H1 (cell line): ENCODE measurements around the gene ZNF202. TPM values are rescaled to one million over a fixed set of nuclear protein-coding genes. Genes with fewer than 3 reads are reported as not detected.

Source experiments
- CTCF ChIA-PET: fragments of 300-600 bp; sonication (Branson Sonifier 250); formaldehyde crosslinking; loops from one replicate; lab custom pipeline; 2021; ENCODE audit not compliant: partially characterized antibody; lab: Charles Lee
- POLR2A ChIA-PET: fragments of 300-600 bp; sonication (Branson Sonifier 250); formaldehyde crosslinking; loops from one replicate; lab custom pipeline; 2021; ENCODE audit warnings: inconsistent platforms; ENCODE audit not compliant: partially characterized antibody; lab: Charles Lee
- DNase-seq, 2 experiments: peaks; one replicate each; pipeline versions ENCODE4 v3.0.0 to v3.0.0-alpha.2; 2010 to 2022; ENCODE audit warnings: low spot score in 2 of 2, low read depth in 1 of 2, mixed read lengths in 1 of 2
- FAIRE-seq: peaks from 2 replicates; lab custom pipeline; 2011; peaks lifted over from hg19 to GRCh38; lab: Jason Lieb, UNC
- H2AFZ ChIP-seq: 2 replicates; pipeline ENCODE4 v1.8.1; 2012; ENCODE audit warnings: low read length, inconsistent platforms
- H2AK5ac ChIP-seq: 2 replicates; pipeline ENCODE4 v1.6.1; 2013; ENCODE audit warnings: low read depth, low read length
- H2BK120ac ChIP-seq: replicated peaks from 2 replicates; pipeline ENCODE3; 2013; ENCODE audit warnings: low read depth, low read length, inconsistent platforms
- H2BK12ac ChIP-seq: 2 replicates; pipeline ENCODE4 v1.6.1; 2013; ENCODE audit warnings: low read depth, low read length
- H2BK15ac ChIP-seq: 2 replicates; pipeline ENCODE4 v1.6.1; 2013; ENCODE audit warnings: low read length
- H2BK20ac ChIP-seq: 2 replicates; pipeline ENCODE4 v1.6.1; 2013; ENCODE audit warnings: low read length
- H2BK5ac ChIP-seq: 2 replicates; pipeline ENCODE4 v1.6.1; 2013; ENCODE audit warnings: low read depth, low read length
- H3K14ac ChIP-seq: 2 replicates; pipeline ENCODE4 v1.6.1; 2013; ENCODE audit warnings: inconsistent platforms; ENCODE audit not compliant: insufficient read length
- H3K18ac ChIP-seq: 2 replicates; pipeline ENCODE4 v1.6.1; 2013; ENCODE audit warnings: low read length; ENCODE audit errors: extremely low read depth
- H3K23ac ChIP-seq: 2 replicates; pipeline ENCODE4 v1.6.1; 2013; ENCODE audit warnings: inconsistent platforms; ENCODE audit not compliant: insufficient read length
- H3K23me2 ChIP-seq: 2 replicates; pipeline ENCODE4 v1.6.1; 2013; ENCODE audit warnings: low read depth, low read length
- H3K27ac ChIP-seq: 2 replicates; pipeline ENCODE4 v1.6.1; 2011; ENCODE audit warnings: low read depth, low read length, inconsistent platforms
- H3K27me3 ChIP-seq, 4 experiments: replicated peaks in 1 of 4; 1 replicate in 1 of 4; 2 replicates in 3 of 4; pipeline versions ENCODE4 v1.6.1 to v1.8.1; 2011 to 2013; ENCODE audit warnings: low read length in 3 of 4, mild to moderate bottlenecking in 3 of 4, inconsistent platforms in 2 of 4, mixed read lengths in 2 of 4, moderate library complexity in 1 of 4; ENCODE audit not compliant: control insufficient read depth in 3 of 4, insufficient read depth in 3 of 4; ENCODE audit errors: extremely low read depth in 1 of 4
- H3K36me3 ChIP-seq, 4 experiments: 2 replicates each; pipeline versions ENCODE4 v1.6.1 to v1.8.1; 2011 to 2013; ENCODE audit warnings: mild to moderate bottlenecking in 4 of 4, low read length in 3 of 4, moderate library complexity in 2 of 4, control low read depth in 1 of 4, inconsistent platforms in 1 of 4; ENCODE audit not compliant: insufficient read depth in 4 of 4, control insufficient read depth in 2 of 4
- H3K4ac ChIP-seq: replicated peaks from 2 replicates; pipeline ENCODE3; 2013; ENCODE audit warnings: low read length, low read depth, mixed read lengths, inconsistent platforms; ENCODE audit not compliant: insufficient read length
- H3K4me1 ChIP-seq, 4 experiments: replicated peaks in 1 of 4; 1 replicate in 1 of 4; 2 replicates in 3 of 4; pipeline versions ENCODE4 v1.6.1 to v1.8.1; 2011 to 2013; ENCODE audit warnings: low read length in 3 of 4, inconsistent platforms in 2 of 4, mixed read lengths in 1 of 4; ENCODE audit not compliant: insufficient read depth in 4 of 4, control insufficient read depth in 3 of 4
- H3K4me2 ChIP-seq, 2 experiments: 2 replicates each; pipeline versions ENCODE4 v1.6.1 to v1.8.1; 2011 to 2013; ENCODE audit warnings: low read depth in 2 of 2, low read length in 2 of 2, control low read depth in 1 of 2, inconsistent platforms in 1 of 2, mild to moderate bottlenecking in 1 of 2; ENCODE audit not compliant: insufficient read depth in 1 of 2
- H3K4me3 ChIP-seq, 4 experiments: fragments of 200-600, 300-600 bp in 1 of 4; sonication (generic), shearing (Covaris generic), sonication (Bioruptor Twin) in 1 of 4; 2 replicates each; pipeline versions ENCODE4 v1.5.1 to v1.8.1; 2011 to 2016; ENCODE audit warnings: low read length in 4 of 4, low read depth in 3 of 4, control low read depth in 2 of 4, inconsistent platforms in 2 of 4, mild to moderate bottlenecking in 2 of 4, mixed read lengths in 1 of 4, moderate library complexity in 1 of 4; ENCODE audit not compliant: insufficient read depth in 2 of 4; ENCODE audit errors: extremely low read depth in 1 of 4
- H3K56ac ChIP-seq: replicated peaks from 2 replicates; pipeline ENCODE3; 2013; ENCODE audit warnings: low read depth, mild to moderate bottlenecking, mixed read lengths, low read length, inconsistent platforms; ENCODE audit not compliant: insufficient read length
- H3K79me1 ChIP-seq: 2 replicates; pipeline ENCODE4 v1.6.1; 2013; ENCODE audit warnings: low read depth, low read length, control low read depth
- H3K79me2 ChIP-seq, 2 experiments: 2 replicates each; pipeline versions ENCODE4 v1.6.1 to v1.8.1; 2012 to 2013; ENCODE audit warnings: low read length in 2 of 2, mild to moderate bottlenecking in 2 of 2, inconsistent platforms in 1 of 2; ENCODE audit not compliant: insufficient read depth in 2 of 2, control insufficient read depth in 1 of 2
- H3K9ac ChIP-seq, 4 experiments: replicated peaks in 1 of 4; 1 replicate in 1 of 4; 2 replicates in 3 of 4; pipeline versions ENCODE4 v1.6.1 to v1.8.1; 2011 to 2013; ENCODE audit warnings: low read depth in 3 of 4, low read length in 3 of 4, control low read depth in 2 of 4, mild to moderate bottlenecking in 2 of 4, moderate library complexity in 2 of 4, inconsistent platforms in 1 of 4; ENCODE audit errors: extremely low read depth in 1 of 4
- H3K9me3 ChIP-seq, 2 experiments: 2 replicates each; pipeline versions ENCODE4 v1.6.1 to v1.8.1; 2012 to 2013; ENCODE audit warnings: mild to moderate bottlenecking in 2 of 2, moderate library complexity in 2 of 2, control low read depth in 1 of 2, inconsistent platforms in 1 of 2, low read depth in 1 of 2, low read length in 1 of 2, mixed read lengths in 1 of 2; ENCODE audit not compliant: insufficient read depth in 2 of 2
- H4K20me1 ChIP-seq, 2 experiments: replicated peaks in 1 of 2; 2 replicates each; pipeline versions ENCODE3 to v1.8.1; 2011 to 2013; ENCODE audit warnings: inconsistent platforms in 2 of 2, low read length in 2 of 2, mild to moderate bottlenecking in 1 of 2; ENCODE audit not compliant: insufficient read depth in 2 of 2, control insufficient read depth in 1 of 2
- H4K5ac ChIP-seq: 2 replicates; pipeline ENCODE4 v1.6.1; 2013; ENCODE audit warnings: low read length, low read depth, mixed read lengths, inconsistent platforms; ENCODE audit not compliant: insufficient read length
- H4K8ac ChIP-seq: 2 replicates; pipeline ENCODE4 v1.8.0; 2013; ENCODE audit warnings: mild to moderate bottlenecking, moderate library complexity, low read length, inconsistent platforms; ENCODE audit not compliant: insufficient read depth; ENCODE audit errors: extremely low read depth
- H4K91ac ChIP-seq: replicated peaks from 2 replicates; pipeline ENCODE3; 2013; ENCODE audit warnings: low read length, mixed read lengths, inconsistent platforms; ENCODE audit not compliant: insufficient read length
- CBX8 ChIP-seq: fragments of 300-800, 300-1000 bp; sonication (generic); IDR thresholded peaks from 2 replicates; pipeline ENCODE4 v1.7.1; 2016; ENCODE audit warnings: low read depth, low read length, borderline replicate concordance
- CTBP2 ChIP-seq: IDR thresholded peaks from 2 replicates; pipeline ENCODE4 v1.7.0; 2011; ENCODE audit warnings: borderline replicate concordance, mild to moderate bottlenecking, moderate library complexity, mixed read lengths, low read length; ENCODE audit not compliant: insufficient read depth, insufficient read length
- GTF2F1 ChIP-seq: IDR thresholded peaks from 2 replicates; pipeline ENCODE4 v1.6.1; 2012; ENCODE audit warnings: low read depth, low read length, improper control_type of control experiment, borderline replicate concordance
- SP1 ChIP-seq: IDR thresholded peaks from 2 replicates; pipeline ENCODE4 v1.6.1; 2011; ENCODE audit warnings: low read depth, low read length
- SP4 ChIP-seq: IDR thresholded peaks from 2 replicates; pipeline ENCODE4 v1.6.1; 2012; ENCODE audit warnings: low read length, inconsistent platforms
- TBP ChIP-seq: IDR thresholded peaks from 2 replicates; pipeline ENCODE4 v1.6.1; 2011; ENCODE audit warnings: low read depth, low read length, improper control_type of control experiment
- YY1 ChIP-seq: IDR thresholded peaks from 2 replicates; pipeline ENCODE4 v1.6.1; 2011; ENCODE audit warnings: low read depth, mild to moderate bottlenecking, low read length
- WGBS, 2 experiments: shearing (Covaris generic) in 1 of 2; methylation state at CpG; one replicate each; pipeline versions ENCODE4 v1.1.6 to v1.1.7; 2013 to 2015; ENCODE audit warnings: low lambda C conversion rate in 2 of 2, mixed read lengths in 2 of 2, inconsistent platforms in 1 of 2, low coverage in 1 of 2, missing lambda C conversion rate in 1 of 2; ENCODE audit not compliant: insufficient replicate concordance in 2 of 2, insufficient coverage in 1 of 2, insufficient read length in 1 of 2; ENCODE audit errors: extremely low coverage in 1 of 2, missing lambda C conversion rate in 1 of 2; 5-methylcytosine and 5-hydroxymethylcytosine counted together
- polyA plus RNA-seq, 7 experiments: library from polyadenylated mRNA; depleted of rRNA in 3 of 7; stranded (reverse) in 5 of 7; unstranded in 2 of 7; fragments of >200 nt in 5 of 7; fragments of 200-250 nt in 2 of 7; gene quantifications; 1 replicate in 5 of 7; 2 replicates in 1 of 7; 4 replicates in 1 of 7; pipeline versions ENCODE4 v1.2.1 to v1.2.3, GENCODE V29; 2011 to 2013; ENCODE audit warnings: missing spikeins in 2 of 7, mixed read lengths in 2 of 7
- total RNA-seq: library from RNA; stranded (reverse); fragmentation: NEBNext Ultra II Directional; extraction: Animal tissue kit (Norgen Biotek cat#: 25700); gene quantifications from 2 replicates; pipeline ENCODE4 v1.2.1, GENCODE V29; 2021

Gene ZNF202
- total and polyA plus RNA-seq, 2 of the 8 experiments (the other 6 are each of a cell fraction or from before 2014, with no cell fraction given) = 14.1 to 33.9 TPM

- H4K91ac ChIP-seq = no peak overlapping the region
- H2BK15ac ChIP-seq = no peak overlapping the region
- H3K18ac ChIP-seq = no peak overlapping the region
- no peak overlapping the region for H4K5ac ChIP-seq
- no peaks in the 10 kb centered on the region for H3K9me3 ChIP-seq
- no peak overlapping the region for H3K9ac ChIP-seq
- H2BK20ac ChIP-seq = no peak overlapping the region
- no peak overlapping the region for H3K27ac ChIP-seq
- H2BK120ac ChIP-seq = no peak overlapping the region
- no peak overlapping the region for H3K23ac ChIP-seq
- H3K4ac ChIP-seq = no peak overlapping the region
- no peaks in the 10 kb centered on the region for H3K79me2 ChIP-seq
- no peak overlapping the region for H2AFZ ChIP-seq
- H3K4me3 ChIP-seq = no peak overlapping the region
- no peak overlapping the region for H3K56ac ChIP-seq
- no peak for TF ChIP-seq CTBP2
- no peak for TF ChIP-seq SP4
- TF ChIP-seq CBX8 = no peak
- TF ChIP-seq GTF2F1 = no peak
- no peak for TF ChIP-seq SP1
- no peak for TF ChIP-seq TBP
- TF ChIP-seq YY1 = no peak
- no peaks in the 10 kb centered on the region for H3K36me3 ChIP-seq
- H3K79me1 ChIP-seq = no peaks in the 10 kb centered on the region
- H3K27me3 ChIP-seq = 0 out of 7 replicates have a peak, but pooled peaks cover 0 to 2% (median 0%) of the 10 kb centered on the region in 4 experiments
- no peaks in the 10 kb centered on the region for H3K4me1 ChIP-seq
- no peak overlapping the region for H2BK12ac ChIP-seq
- no peak overlapping the region for H3K4me2 ChIP-seq
- FAIRE-seq (no peak), DNase-seq (no peak)
- WGBS, 2 experiments = 67% methylated on average over 2 of the region's 2 CpGs; no CpG with 5 or more reads in 1 of the 2 experiments
- POLR2A ChIA-PET = no interaction called here
- H3K14ac ChIP-seq = no peak overlapping the region
- H2BK5ac ChIP-seq = no peak overlapping the region
- no peaks in the 10 kb centered on the region for H3K23me2 ChIP-seq
- H2AK5ac ChIP-seq = no peak overlapping the region
- CTCF ChIA-PET = interaction anchor here (0.6 to 2.2 kb wide), 6 partner anchors 9 to 40 kb away, joined by 3 to 6 read pairs (median 4); no protein-coding TSS in a partner anchor
- no peak overlapping the region for H4K8ac ChIP-seq
- H4K20me1 ChIP-seq = no peaks in the 10 kb centered on the region
Observed at GRCh38 chr11:123681030-123681429, 60.4 kb downstream of the ZNF202 start.
